Small intestine (tissue), 7 donors: Measurements from ENCODE around the gene IFNA8. TPM values are rescaled to one million over a fixed set of nuclear protein-coding genes. Genes with fewer than 3 reads are reported as not detected.

Experiments
- DNase-seq, 2 donors: peaks; one replicate each; pipeline versions ENCODE4 v3.0.0 to v3.0.0-alpha.2; 2013
- FAIRE-seq: peaks from 2 replicates; lab custom pipeline; 2012; peaks lifted over from hg19 to GRCh38; lab: Jason Lieb, UNC
- H3K27ac ChIP-seq, 3 donors: one replicate each; pipeline ENCODE4 v1.5.1; 2013; ENCODE audit warnings: low read length in 2 of 3, mild to moderate bottlenecking in 2 of 3, control low read depth in 1 of 3, inconsistent platforms in 1 of 3, low read depth in 1 of 3, moderate library complexity in 1 of 3
- H3K27me3 ChIP-seq, 3 donors: one replicate each; pipeline ENCODE4 v1.6.1; 2013; ENCODE audit warnings: low read length in 3 of 3, inconsistent platforms in 1 of 3; ENCODE audit not compliant: control insufficient read depth in 3 of 3, insufficient read depth in 3 of 3
- H3K36me3 ChIP-seq, 3 donors: one replicate each; pipeline ENCODE4 v1.6.1; 2013; ENCODE audit warnings: low read length in 3 of 3, inconsistent platforms in 1 of 3, low read depth in 1 of 3, mild to moderate bottlenecking in 1 of 3, moderate library complexity in 1 of 3; ENCODE audit not compliant: control insufficient read depth in 3 of 3, insufficient read depth in 2 of 3
- H3K4me1 ChIP-seq, 3 donors: one replicate each; pipeline ENCODE4 v1.6.1; 2013; ENCODE audit warnings: low read length in 2 of 3, inconsistent platforms in 1 of 3, low read depth in 1 of 3, mild to moderate bottlenecking in 1 of 3, moderate library complexity in 1 of 3; ENCODE audit not compliant: control insufficient read depth in 3 of 3, insufficient read depth in 2 of 3
- H3K4me3 ChIP-seq, 3 donors: one replicate each; pipeline ENCODE4 v1.5.1; 2013; ENCODE audit warnings: low read length in 3 of 3, control low read depth in 1 of 3, inconsistent platforms in 1 of 3, low read depth in 1 of 3, mild to moderate bottlenecking in 1 of 3, moderate library complexity in 1 of 3
- H3K9me3 ChIP-seq, 2 donors: one replicate each; pipeline ENCODE4 v1.6.1; 2013; ENCODE audit warnings: low read depth in 1 of 2, low read length in 1 of 2; ENCODE audit not compliant: control insufficient read depth in 2 of 2, insufficient read depth in 1 of 2
- WGBS, 3 donors: extraction: QIAGEN DNeasy Blood & Tissue Kit; methylation state at CpG; one replicate each; pipeline ENCODE4 v1.1.7; 2013; 5-methylcytosine and 5-hydroxymethylcytosine counted together
- polyA plus RNA-seq, 4 donors: library from polyadenylated mRNA; stranded (reverse) in 3 of 4; unstranded in 1 of 4; fragments of 200-250 nt in 3 of 4; fragments of 120-200 nt in 1 of 4; gene quantifications; one replicate each; pipeline versions ENCODE4 v1.2.1 to v1.2.3, GENCODE V29; 2013
- donor health status: healthy with polysubstance abuse.
- donor health status: control.
- donor health status: control.
- donor health status: Bipolar disorder and iron deficiency.
- donor health status: healthy.

Gene IFNA8
- polyA plus RNA-seq, 4 donors: not detected

GRCh38 chr9:21392270-21392669, 16.6 kb upstream of the IFNA8 start:
- 72 to 77% (median 74%) methylated on average over 6 of the region's 6 CpGs for WGBS, 3 donors
- no peaks in the 10 kb centered on the region for H3K36me3 ChIP-seq
- no peak overlapping the region for H3K4me3 ChIP-seq
- no peaks in the 10 kb centered on the region for H3K9me3 ChIP-seq
- peaks cover 0 to 16% (median 6%) of the 10 kb centered on the region in 3 donors for H3K27me3 ChIP-seq
- H3K4me1 ChIP-seq: no peaks in the 10 kb centered on the region
- DNase-seq (peak in 1 of 2 donors; percentile 9), FAIRE-seq (no peak)
- no peak overlapping the region for H3K27ac ChIP-seq

GRCh38 chr9:21395778-21396717, 12.9 kb upstream of the IFNA8 start:
- peak; percentile 20 to 55 for DNase-seq
- no peaks in the 10 kb centered on the region for H3K4me1 ChIP-seq
- no peak overlapping the region for H3K27ac ChIP-seq
- WGBS, 3 donors: 5 to 8% (median 8%) methylated on average over 40 of the region's 40 CpGs
- peak overlapping the region in 2 of 3 donors; percentile 43 to 48 for H3K4me3 ChIP-seq
- H3K27me3 ChIP-seq: peaks cover 0 to 23% (median 10%) of the 10 kb centered on the region in 3 donors
- H3K9me3 ChIP-seq: no peaks in the 10 kb centered on the region
- no peak for FAIRE-seq
- H3K36me3 ChIP-seq: no peaks in the 10 kb centered on the region

GRCh38 chr9:21398955-21399489, 9.9 kb upstream of the IFNA8 start:
- no peak for FAIRE-seq
- H3K27me3 ChIP-seq: peaks cover 0 to 38% (median 20%) of the 10 kb centered on the region in 3 donors
- 79 to 92% (median 84%) methylated on average over 5 of the region's 5 CpGs for WGBS, 3 donors

GRCh38 chr9:21399956-21400355, 9.0 kb upstream of the IFNA8 start:
- Histone ChIP-seq H3K36me3 (no peaks in the 10 kb centered on the region), H3K27me3 (peaks cover 0 to 40% (median 20%) of the 10 kb centered on the region in 3 donors), H3K4me3 (no peak overlapping the region), H3K27ac (no peak overlapping the region), H3K9me3 (no peaks in the 10 kb centered on the region), H3K4me1 (peaks cover 0 to 5% (median 0%) of the 10 kb centered on the region in 3 donors)
- DNase-seq (peak in 1 of 2 donors; percentile 10), FAIRE-seq (no peak)
- 9 to 24% (median 16%) methylated on average over 3 of the region's 3 CpGs for whole genome bisulfite sequencing, 3 donors

More at GRCh38 chr9:21398955-21399489, 9.9 kb upstream of the IFNA8 start:
- Histone ChIP-seq H3K9me3 (no peaks in the 10 kb centered on the region), H3K4me3 (no peak overlapping the region), H3K27ac (no peak overlapping the region), H3K36me3 (no peaks in the 10 kb centered on the region), H3K4me1 (peaks cover 0 to 5% (median 0%) of the 10 kb centered on the region in 3 donors)
- no peak for DNase-seq

GRCh38 chr9:21402386-21403251, 6.3 kb upstream of the IFNA8 start:
- Histone ChIP-seq H3K4me3 (peak overlapping the region; percentile 7 to 18 (median 17)), H3K4me1 (peaks cover 0 to 5% (median 0%) of the 10 kb centered on the region in 3 donors), H3K27ac (no peak overlapping the region), H3K36me3 (no peaks in the 10 kb centered on the region), H3K9me3 (no peaks in the 10 kb centered on the region), H3K27me3 (peaks cover 0 to 31% (median 14%) of the 10 kb centered on the region in 3 donors)
- FAIRE-seq (no peak), DNase-seq (peak in 1 of 2 donors; percentile 9)
- WGBS, 3 donors: 3 to 4% (median 3%) methylated on average over 47 to 53 of the region's 53 CpGs

GRCh38 chr9:21404146-21404545, 4.8 kb upstream of the IFNA8 start:
- peaks cover 0 to 5% (median 0%) of the 10 kb centered on the region in 3 donors for H3K4me1 ChIP-seq
- DNase-seq: no peak
- no peaks in the 10 kb centered on the region for H3K9me3 ChIP-seq
- H3K36me3 ChIP-seq: no peaks in the 10 kb centered on the region
- no peak overlapping the region for H3K27ac ChIP-seq
- no peak for FAIRE-seq
- H3K4me3 ChIP-seq: no peak overlapping the region
- 64 to 77% (median 71%) methylated on average over 3 of the region's 3 CpGs for WGBS, 3 donors
- peaks cover 0 to 26% (median 11%) of the 10 kb centered on the region in 3 donors for H3K27me3 ChIP-seq

GRCh38 chr9:21412107-21412506, 3.2 kb downstream of the IFNA8 start:
- H3K27me3 ChIP-seq: peaks cover 0 to 3% (median 0%) of the 10 kb centered on the region in 3 donors
- no peak for DNase-seq
- no peak overlapping the region for H3K27ac ChIP-seq
- H3K36me3 ChIP-seq: no peaks in the 10 kb centered on the region
- no peaks in the 10 kb centered on the region for H3K4me1 ChIP-seq
- no peak for FAIRE-seq
- H3K9me3 ChIP-seq: no peaks in the 10 kb centered on the region
- H3K4me3 ChIP-seq: no peak overlapping the region

GRCh38 chr9:21413151-21413550, 4.2 kb downstream of the IFNA8 start:
- WGBS, 3 donors: 75 to 90% (median 80%) methylated on average over 4 of the region's 4 CpGs
- FAIRE-seq: no peak
- no peak overlapping the region for H3K27ac ChIP-seq
- no peak overlapping the region for H3K4me3 ChIP-seq
- no peaks in the 10 kb centered on the region for H3K4me1 ChIP-seq
- H3K9me3 ChIP-seq: no peaks in the 10 kb centered on the region
- no peaks in the 10 kb centered on the region for H3K36me3 ChIP-seq
- DNase-seq: no peak
- peaks cover 0 to 3% (median 0%) of the 10 kb centered on the region in 3 donors for H3K27me3 ChIP-seq
